ENCODE measurements around the gene RPP25L. TPM values are rescaled to one million over a fixed set of nuclear protein-coding genes. Genes with fewer than 3 reads are reported as not detected.

Gene RPP25L
- total RNA-seq, 2 donors from 2014 or later = 37.0 to 54.4 TPM

GRCh38 chr9:34585946-34586669 lies 25.8 kb downstream of the RPP25L start:
- no peak for DNase-seq
- intact Hi-C loops (cut with DNase I) = no loop called here
- Histone ChIP-seq H3K27ac (no peak overlapping the region), H3K9me3 (no peaks in the 10 kb centered on the region), H3K9ac (ENCODE audit: low read depth in 2 of 2, low read length in 2 of 2) (no peak overlapping the region), H3K4me3 (no peak overlapping the region), H3K36me3 (no peaks in the 10 kb centered on the region), H3K27me3 (peaks cover 42% of the 10 kb centered on the region), H3K4me1 (peaks cover 10% of the 10 kb centered on the region)
- no peak for TF ChIP-seq CTCF (IDR thresholded peaks at IDR 0.05)

- peaks cover 35% of the 10 kb centered on the region for H3K27me3 ChIP-seq
- H3K4me3 ChIP-seq = no peak overlapping the region
- H3K4me1 ChIP-seq = no peaks in the 10 kb centered on the region
- no peaks in the 10 kb centered on the region for H3K9me3 ChIP-seq
- intact Hi-C loops (cut with DNase I) = no loop called here
- H3K9ac ChIP-seq (ENCODE audit: low read depth in 2 of 2, low read length in 2 of 2) = no peak overlapping the region
- H3K27ac ChIP-seq = no peak overlapping the region
- TF ChIP-seq CTCF (IDR thresholded peaks at IDR 0.05) = no peak
- no peak for DNase-seq
- H3K36me3 ChIP-seq = no peaks in the 10 kb centered on the region
Measured at GRCh38 chr9:34584970-34585369, 26.9 kb downstream of the RPP25L start.

- H3K4me1 ChIP-seq = peaks cover 3% of the 10 kb centered on the region
- no peak overlapping the region for H3K27ac ChIP-seq
- no peaks in the 10 kb centered on the region for H3K36me3 ChIP-seq
- H3K27me3 ChIP-seq = peaks cover 35% of the 10 kb centered on the region
- no peaks in the 10 kb centered on the region for H3K9me3 ChIP-seq
- H3K4me3 ChIP-seq = no peak overlapping the region
- no peak for DNase-seq
- TF ChIP-seq CTCF (IDR thresholded peaks at IDR 0.05) = no peak
- no peak overlapping the region for H3K9ac ChIP-seq (ENCODE audit: low read depth in 2 of 2, low read length in 2 of 2)
- intact Hi-C loops (cut with DNase I) = no loop called here
Measured at GRCh38 chr9:34582787-34583186, 29.1 kb downstream of the RPP25L start.

GRCh38 chr9:34581318-34581717 lies 30.6 kb downstream of the RPP25L start:
- H3K4me3 ChIP-seq = no peak overlapping the region
- no peak for TF ChIP-seq CTCF (IDR thresholded peaks at IDR 0.05)
- no peak for DNase-seq
- peaks cover 3% of the 10 kb centered on the region for H3K4me1 ChIP-seq
- H3K36me3 ChIP-seq = no peaks in the 10 kb centered on the region
- no peak overlapping the region for H3K9ac ChIP-seq (ENCODE audit: low read depth in 2 of 2, low read length in 2 of 2)
- intact Hi-C loops (cut with DNase I) = no loop called here
- peaks cover 43% of the 10 kb centered on the region for H3K27me3 ChIP-seq
- H3K9me3 ChIP-seq = no peaks in the 10 kb centered on the region
- no peak overlapping the region for H3K27ac ChIP-seq

- DNase-seq = no peak
- H3K27me3 ChIP-seq = peaks cover 44% of the 10 kb centered on the region
- no peak overlapping the region for H3K9ac ChIP-seq (ENCODE audit: low read depth in 2 of 2, low read length in 2 of 2)
- H3K4me1 ChIP-seq = peaks cover 3% of the 10 kb centered on the region
- H3K4me3 ChIP-seq = no peak overlapping the region
- H3K36me3 ChIP-seq = no peaks in the 10 kb centered on the region
- no peaks in the 10 kb centered on the region for H3K9me3 ChIP-seq
- no peak for TF ChIP-seq CTCF (IDR thresholded peaks at IDR 0.05)
- intact Hi-C loops (cut with DNase I) = no loop called here
- H3K27ac ChIP-seq = no peak overlapping the region
Measured at GRCh38 chr9:34580358-34580757, 31.5 kb downstream of the RPP25L start.
